Stomach (tissue), 4 donors: ENCODE measurements around the gene NPAT.

Experiments used
- EP300 ChIP-seq: sonication (generic); formaldehyde crosslinking; IDR thresholded peaks from one replicate; pipeline ENCODE4 v1.6.1; 2017; ENCODE audit warnings: antibody characterized with exemption
- POLR2A ChIP-seq, 4 donors: fragments of 450-650 bp; IDR thresholded peaks; one replicate each; pipeline ENCODE4 v1.6.1; 2016; ENCODE audit warnings: antibody characterized with exemption in 4 of 4, control low read depth in 2 of 4, mild to moderate bottlenecking in 1 of 4, moderate library complexity in 1 of 4
- POLR2AphosphoS5 ChIP-seq, 3 donors: sonication (generic); formaldehyde crosslinking; IDR thresholded peaks; one replicate each; pipeline ENCODE4 v1.6.1; 2016; ENCODE audit warnings: antibody characterized with exemption in 3 of 3
- TF ChIP-seq, protein P1 (sequence below), 7 experiments: fragments of 450-650 bp in 4 of 7; fragments of 200-600 bp in 3 of 7; sonication (generic) in 3 of 7; IDR thresholded peaks; one replicate each; pipeline ENCODE4 v1.5.1; 2016 to 2019; ENCODE audit warnings: antibody characterized with exemption in 7 of 7, control low read depth in 2 of 7, mild to moderate bottlenecking in 1 of 7

DNA sequence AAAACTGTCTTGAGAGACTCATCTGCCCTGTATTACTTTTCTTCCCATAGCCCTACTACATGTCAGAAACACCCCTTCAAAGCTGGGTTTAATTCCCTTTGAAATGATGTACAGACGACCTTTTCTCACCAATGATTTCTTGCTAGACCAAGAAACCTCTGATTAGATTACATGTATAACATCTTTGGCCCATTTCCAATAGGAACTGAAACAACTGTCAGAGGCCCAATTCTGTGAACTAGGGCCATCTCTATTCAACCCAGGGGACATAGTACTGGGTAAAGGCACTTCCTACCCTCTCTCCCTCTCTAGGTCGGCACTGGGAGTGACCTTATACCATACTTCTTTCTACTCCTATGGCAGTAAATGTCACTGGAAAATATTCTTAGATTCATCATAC lies 19.4 kb downstream of the NPAT start:
- TF ChIP-seq POLR2A (IDR thresholded peaks at IDR 0.05) (no peak), POLR2AphosphoS5 (IDR thresholded peaks at IDR 0.05) (no peak), EP300 (no peak)
- TF ChIP-seq, protein P1, sequence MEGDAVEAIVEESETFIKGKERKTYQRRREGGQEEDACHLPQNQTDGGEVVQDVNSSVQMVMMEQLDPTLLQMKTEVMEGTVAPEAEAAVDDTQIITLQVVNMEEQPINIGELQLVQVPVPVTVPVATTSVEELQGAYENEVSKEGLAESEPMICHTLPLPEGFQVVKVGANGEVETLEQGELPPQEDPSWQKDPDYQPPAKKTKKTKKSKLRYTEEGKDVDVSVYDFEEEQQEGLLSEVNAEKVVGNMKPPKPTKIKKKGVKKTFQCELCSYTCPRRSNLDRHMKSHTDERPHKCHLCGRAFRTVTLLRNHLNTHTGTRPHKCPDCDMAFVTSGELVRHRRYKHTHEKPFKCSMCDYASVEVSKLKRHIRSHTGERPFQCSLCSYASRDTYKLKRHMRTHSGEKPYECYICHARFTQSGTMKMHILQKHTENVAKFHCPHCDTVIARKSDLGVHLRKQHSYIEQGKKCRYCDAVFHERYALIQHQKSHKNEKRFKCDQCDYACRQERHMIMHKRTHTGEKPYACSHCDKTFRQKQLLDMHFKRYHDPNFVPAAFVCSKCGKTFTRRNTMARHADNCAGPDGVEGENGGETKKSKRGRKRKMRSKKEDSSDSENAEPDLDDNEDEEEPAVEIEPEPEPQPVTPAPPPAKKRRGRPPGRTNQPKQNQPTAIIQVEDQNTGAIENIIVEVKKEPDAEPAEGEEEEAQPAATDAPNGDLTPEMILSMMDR (IDR thresholded peaks at IDR 0.05) = no peak
